Transverse colon (tissue), 4 donors: ENCODE data around the gene GPR39.

Experiments
- EP300 ChIP-seq: sonication (generic); formaldehyde crosslinking; IDR thresholded peaks from one replicate; pipeline ENCODE4 v1.6.1; 2017; ENCODE audit warnings: antibody characterized with exemption, low read depth
- POLR2A ChIP-seq: fragments of 450-650 bp; IDR thresholded peaks from one replicate; pipeline ENCODE4 v1.6.1; 2016; ENCODE audit warnings: antibody characterized with exemption, mild to moderate bottlenecking, moderate library complexity
- POLR2AphosphoS5 ChIP-seq, 3 donors: sonication (generic); formaldehyde crosslinking; IDR thresholded peaks; one replicate each; pipeline ENCODE4 v1.6.1; 2016; ENCODE audit warnings: antibody characterized with exemption in 3 of 3
- TF ChIP-seq, protein P1 (sequence below), 5 experiments: fragments of 200-600 bp in 3 of 5; fragments of 450-650 bp in 2 of 5; sonication (generic) in 3 of 5; IDR thresholded peaks; 1 replicate in 2 of 5; 2 replicates in 3 of 5; pipeline ENCODE4 v1.5.1; 2016 to 2017; ENCODE audit warnings: antibody characterized with exemption in 5 of 5, inconsistent platforms in 3 of 5, mild to moderate bottlenecking in 2 of 5, moderate library complexity in 1 of 5

DNA sequence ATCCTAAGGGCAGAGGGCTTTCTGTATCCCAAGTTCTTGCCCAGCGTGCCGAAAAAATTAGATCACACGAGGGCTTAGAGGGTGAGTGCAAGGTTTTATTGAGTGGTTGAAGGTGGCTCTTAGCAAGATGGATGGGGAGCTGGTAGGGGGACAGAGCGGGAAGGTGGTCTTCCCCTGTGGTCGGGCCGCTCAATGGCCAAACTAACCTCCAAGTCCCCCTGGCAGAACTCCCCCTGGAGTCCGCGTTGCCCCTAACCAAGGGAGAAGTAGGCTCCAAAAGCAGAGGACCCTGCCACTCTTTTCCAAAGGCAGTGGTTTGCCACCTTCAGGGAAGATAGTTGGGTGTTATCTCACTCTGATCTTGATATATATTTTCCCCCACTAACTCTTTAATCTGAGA, 190.0 kb downstream of the GPR39 start:
- TF ChIP-seq POLR2A (no peak), EP300 (no peak), POLR2AphosphoS5 (IDR thresholded peaks at IDR 0.05) (no peak)
- TF ChIP-seq, protein P1, sequence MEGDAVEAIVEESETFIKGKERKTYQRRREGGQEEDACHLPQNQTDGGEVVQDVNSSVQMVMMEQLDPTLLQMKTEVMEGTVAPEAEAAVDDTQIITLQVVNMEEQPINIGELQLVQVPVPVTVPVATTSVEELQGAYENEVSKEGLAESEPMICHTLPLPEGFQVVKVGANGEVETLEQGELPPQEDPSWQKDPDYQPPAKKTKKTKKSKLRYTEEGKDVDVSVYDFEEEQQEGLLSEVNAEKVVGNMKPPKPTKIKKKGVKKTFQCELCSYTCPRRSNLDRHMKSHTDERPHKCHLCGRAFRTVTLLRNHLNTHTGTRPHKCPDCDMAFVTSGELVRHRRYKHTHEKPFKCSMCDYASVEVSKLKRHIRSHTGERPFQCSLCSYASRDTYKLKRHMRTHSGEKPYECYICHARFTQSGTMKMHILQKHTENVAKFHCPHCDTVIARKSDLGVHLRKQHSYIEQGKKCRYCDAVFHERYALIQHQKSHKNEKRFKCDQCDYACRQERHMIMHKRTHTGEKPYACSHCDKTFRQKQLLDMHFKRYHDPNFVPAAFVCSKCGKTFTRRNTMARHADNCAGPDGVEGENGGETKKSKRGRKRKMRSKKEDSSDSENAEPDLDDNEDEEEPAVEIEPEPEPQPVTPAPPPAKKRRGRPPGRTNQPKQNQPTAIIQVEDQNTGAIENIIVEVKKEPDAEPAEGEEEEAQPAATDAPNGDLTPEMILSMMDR (IDR thresholded peaks at IDR 0.05) = no peak
